Activated T-cell treated with anti-CD3 and anti-CD28 coated beads for 4 hours (primary cell): ENCODE measurements around the gene VWF.

Experiments used
- DNase-seq: peaks from one replicate; pipeline ENCODE4 v3.0.0-alpha.2; 2020

Gene VWF

DNA sequence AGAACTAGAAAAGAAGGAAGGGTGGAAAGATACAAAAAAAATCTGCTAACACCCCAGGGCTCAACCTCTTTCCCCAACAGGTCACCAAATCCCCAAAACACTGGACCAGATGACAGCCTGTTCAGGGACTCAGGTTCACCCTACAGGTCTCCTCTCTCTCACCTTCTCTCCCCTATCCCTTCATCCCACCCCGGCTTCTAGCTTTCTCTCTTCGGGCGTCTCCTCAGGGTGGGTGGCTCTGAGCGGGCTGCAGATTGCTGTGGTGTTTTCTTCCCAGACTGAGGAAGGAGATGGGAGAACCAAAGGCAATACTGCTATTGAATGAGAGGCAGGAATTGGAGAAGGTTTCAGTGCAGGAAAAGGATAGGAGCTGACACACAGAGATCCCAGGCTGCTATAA is 218.7 kb downstream of the VWF start:
- no peak for DNase-seq

DNA sequence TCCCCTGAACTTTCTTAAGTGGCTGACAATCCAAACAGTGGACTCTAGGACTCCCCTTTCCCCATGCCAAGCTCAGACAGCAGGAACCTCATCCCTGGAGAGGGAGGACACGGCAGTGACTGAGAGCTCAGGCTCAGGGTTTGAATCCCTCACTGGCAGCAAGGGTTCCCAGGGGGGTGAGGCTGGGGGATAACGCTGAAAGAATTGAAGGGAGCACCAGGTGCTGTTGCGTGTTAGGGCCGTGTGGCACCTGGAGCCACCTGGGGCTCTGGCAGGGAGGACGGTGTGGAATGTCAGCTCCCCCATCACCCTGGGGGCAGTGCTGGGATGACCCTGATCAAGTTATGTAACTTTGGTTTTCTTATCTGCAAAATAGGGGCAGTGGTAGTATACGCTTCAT is 219.5 kb downstream of the VWF start:
- no peak for DNase-seq

DNA sequence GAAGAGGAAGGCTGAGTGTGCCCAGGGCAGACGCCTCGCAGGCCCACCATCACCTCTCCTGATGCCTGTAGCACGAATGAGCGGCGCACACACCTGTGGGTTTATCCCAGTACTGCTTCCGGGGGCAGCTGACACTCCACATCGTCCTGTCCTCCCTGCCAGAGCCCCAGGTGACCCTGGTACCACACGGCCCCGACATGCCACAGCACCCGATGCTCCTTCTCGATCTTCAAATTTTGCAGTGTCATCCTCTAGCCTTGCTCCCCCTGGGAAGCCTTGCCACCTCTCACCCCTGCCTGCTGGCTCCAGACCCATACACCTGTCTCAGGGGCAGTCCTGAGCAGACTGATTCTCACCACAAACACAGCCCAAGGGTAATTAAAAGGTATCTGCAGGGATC is 220.0 kb downstream of the VWF start:
- no peak for DNase-seq

DNA sequence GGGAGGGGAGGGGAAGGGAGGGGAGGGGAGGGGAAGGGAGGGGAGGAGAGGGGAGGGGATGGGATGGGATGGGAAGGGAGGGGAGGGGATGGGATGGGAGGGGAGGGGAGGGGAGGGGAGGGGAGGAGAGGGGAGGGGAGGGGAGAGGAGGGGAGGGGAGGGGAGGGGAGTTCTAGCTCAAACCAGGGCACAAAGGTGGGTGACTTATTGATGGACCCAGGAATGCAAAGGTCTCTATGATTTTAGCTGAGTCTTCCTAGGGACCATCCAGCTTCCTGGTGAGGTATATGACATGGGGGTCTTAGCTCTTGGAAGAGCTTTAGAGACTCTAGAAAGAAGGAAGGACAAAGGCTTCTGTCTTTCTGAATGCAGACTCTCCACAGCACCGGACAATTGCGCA is 221.7 kb downstream of the VWF start:
- no peak for DNase-seq

- no peak for DNase-seq
Observed at GRCh38 chr12:5901416-5901815, 223.1 kb downstream of the VWF start.

- DNase-seq, result no peak
Observed at GRCh38 chr12:5900533-5901205, 223.8 kb downstream of the VWF start.

DNA sequence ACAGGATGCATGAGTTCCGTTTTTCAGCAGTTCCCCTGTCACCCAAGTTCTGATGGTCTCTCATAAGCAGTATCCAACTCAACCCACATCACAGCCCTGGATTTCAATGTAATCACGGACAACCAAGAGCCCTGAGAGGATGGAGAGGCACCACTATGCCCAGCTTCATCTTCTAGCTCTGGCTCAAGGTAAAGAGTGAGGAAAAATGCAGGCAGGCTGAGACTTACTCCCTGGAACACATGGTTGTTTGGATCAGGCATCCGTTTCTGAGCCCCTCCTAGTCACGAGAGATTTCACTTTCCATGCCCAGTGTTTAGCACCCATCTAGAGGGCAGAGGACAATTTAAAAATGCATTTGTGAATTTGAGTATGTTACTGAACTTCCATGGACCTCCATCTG is 224.4 kb downstream of the VWF start:
- no peak for DNase-seq

DNA sequence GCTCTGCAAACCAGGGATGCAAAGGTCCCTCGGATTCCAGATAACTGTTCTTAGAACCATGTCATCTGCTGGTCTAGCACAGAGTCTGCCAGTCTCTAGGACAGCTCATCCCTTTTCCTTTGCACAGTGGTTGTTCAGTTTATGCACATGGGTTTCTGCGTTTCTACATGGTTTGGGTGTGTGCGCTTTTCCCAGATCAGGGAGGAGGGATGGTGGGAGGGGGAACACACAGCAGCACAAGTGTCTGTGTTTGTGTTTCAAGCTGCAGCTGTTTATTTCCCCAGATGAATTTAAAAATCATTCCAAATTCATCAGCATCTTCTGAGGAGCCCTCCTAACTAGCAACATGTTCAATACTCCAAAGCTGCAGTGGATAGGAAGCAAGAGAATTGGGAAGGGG is 224.8 kb downstream of the VWF start:
- no peak for DNase-seq

- DNase-seq, result no peak
Observed at GRCh38 chr12:5898874-5899273, 225.6 kb downstream of the VWF start.
